Smooth muscle cell (in vitro differentiated cells): ENCODE results near the gene KRT84. TPM values are rescaled to one million over a fixed set of nuclear protein-coding genes. Genes with fewer than 3 reads are reported as not detected.

Experiments
- DNase-seq: peaks from one replicate; lab custom pipeline; 2025; ENCODE audit not compliant: unreplicated experiment; lab: John Stamatoyannopoulos, UW
- H2AFZ ChIP-seq: fragments of 200-600 bp; sonication (generic); 2 replicates; pipeline ENCODE4 v1.6.0; 2016; ENCODE audit warnings: antibody characterized with exemption, low read depth, mild to moderate bottlenecking
- H3F3A ChIP-seq: fragments of 200-600 bp; sonication (generic); 2 replicates; pipeline ENCODE4 v1.6.0; 2017; ENCODE audit warnings: antibody characterized with exemption, low read depth
- H3K27ac ChIP-seq: fragments of 200-600 bp; sonication (generic); 2 replicates; pipeline ENCODE4 v1.5.1; 2016; ENCODE audit warnings: low read depth, mild to moderate bottlenecking
- H3K27me3 ChIP-seq: fragments of 200-600 bp; sonication (generic); 2 replicates; pipeline ENCODE4 v1.6.1; 2016; ENCODE audit warnings: low read depth, mild to moderate bottlenecking
- H3K36me3 ChIP-seq: fragments of 200-600 bp; sonication (generic); 2 replicates; pipeline ENCODE4 v1.5.1; 2016; ENCODE audit warnings: low read depth
- H3K4me1 ChIP-seq: fragments of 200-600 bp; sonication (generic); 2 replicates; pipeline ENCODE4 v1.5.1; 2016; ENCODE audit warnings: low read depth
- H3K4me2 ChIP-seq: fragments of 200-600 bp; sonication (generic); 2 replicates; pipeline ENCODE4 v1.6.0; 2016; ENCODE audit warnings: mild to moderate bottlenecking
- H3K4me3 ChIP-seq: fragments of 200-600 bp; sonication (generic); 2 replicates; pipeline ENCODE4 v1.5.1; 2016; ENCODE audit warnings: mild to moderate bottlenecking
- H3K79me2 ChIP-seq: fragments of 200-600 bp; sonication (generic); 2 replicates; pipeline ENCODE4 v1.6.0; 2016; ENCODE audit warnings: low read depth, mild to moderate bottlenecking
- H3K9ac ChIP-seq: fragments of 200-600 bp; sonication (generic); 2 replicates; pipeline ENCODE4 v1.6.0; 2016; ENCODE audit warnings: low read depth
- H3K9me3 ChIP-seq: fragments of 200-600 bp; sonication (generic); replicated peaks from 2 replicates; pipeline ENCODE4 v1.5.1; 2016; ENCODE audit warnings: low read depth
- H4K20me1 ChIP-seq: fragments of 200-600 bp; sonication (generic); 2 replicates; pipeline ENCODE4 v1.6.0; 2016; ENCODE audit warnings: low read depth
- CTCF ChIP-seq: fragments of 200-600 bp; sonication (generic); IDR thresholded peaks from 2 replicates; pipeline ENCODE4 v1.5.1; 2017; ENCODE audit warnings: borderline replicate concordance, mild to moderate bottlenecking, antibody characterized with exemption; ENCODE audit not compliant: insufficient read depth, poor library complexity, severe bottlenecking
- WGBS: methylation state at CpG from one replicate; pipeline ENCODE4 v1.1.7; 2016; ENCODE audit warnings: low lambda C conversion rate; 5-methylcytosine and 5-hydroxymethylcytosine counted together
- polyA plus RNA-seq: library from polyadenylated mRNA; unstranded; fragments of >200 nt; fragmentation: Nextera tagmentation; extraction: Ambion mirVana; gene quantifications from 2 replicates; pipeline ENCODE4 v1.2.1, GENCODE V29; 2016
- total RNA-seq: library from RNA; depleted of rRNA; stranded (reverse); fragments of >200 nt; gene quantifications from 2 replicates; pipeline ENCODE4 v1.2.3, GENCODE V29; 2014

KRT84 gene
- total and polyA plus RNA-seq, 2 experiments from 2014 or later, result 0.09 to 5.6 TPM

GRCh38 chr12:52379536-52379935 lies 5.9 kb downstream of the KRT84 start:
- no peaks in the 10 kb centered on the region for H3K27me3 ChIP-seq
- H4K20me1 ChIP-seq, result no peaks in the 10 kb centered on the region
- no peaks in the 10 kb centered on the region for H3K9me3 ChIP-seq
- DNase-seq, result no peak
- 81% methylated on average over 6 of the region's 6 CpGs for WGBS
- no peak overlapping the region for H3K4me3 ChIP-seq
- no peak overlapping the region for H3K9ac ChIP-seq
- H3F3A ChIP-seq, result no peaks in the 10 kb centered on the region
- no peaks in the 10 kb centered on the region for H3K36me3 ChIP-seq
- no peak overlapping the region for H3K27ac ChIP-seq
- no peak overlapping the region for H3K4me2 ChIP-seq
- no peak for TF ChIP-seq CTCF
- H3K79me2 ChIP-seq, result no peaks in the 10 kb centered on the region
- H2AFZ ChIP-seq, result no peak overlapping the region
- H3K4me1 ChIP-seq, result no peaks in the 10 kb centered on the region

- WGBS, result 86% methylated on average over 11 of the region's 19 CpGs
Observed at GRCh38 chr12:52378091-52378490, 7.4 kb downstream of the KRT84 start.

GRCh38 chr12:52377266-52377665 lies 8.2 kb downstream of the KRT84 start:
- Histone ChIP-seq H3K4me1 (no peaks in the 10 kb centered on the region), H3K9me3 (peaks cover 4% of the 10 kb centered on the region), H3K27ac (no peak overlapping the region), H4K20me1 (no peaks in the 10 kb centered on the region), H3K79me2 (no peaks in the 10 kb centered on the region), H3K4me2 (no peak overlapping the region), H3K36me3 (no peaks in the 10 kb centered on the region), H3K9ac (no peak overlapping the region), H3K4me3 (no peak overlapping the region), H2AFZ (no peak overlapping the region), H3K27me3 (no peaks in the 10 kb centered on the region), H3F3A (no peaks in the 10 kb centered on the region)
- WGBS, result 88% methylated on average over 8 of the region's 8 CpGs
- no peak for DNase-seq
- TF ChIP-seq CTCF, result no peak

More at GRCh38 chr12:52378091-52378490, 7.4 kb downstream of the KRT84 start:
- H3K4me3 ChIP-seq, result no peak overlapping the region
- no peak for TF ChIP-seq CTCF
- DNase-seq, result no peak
- H3K4me2 ChIP-seq, result no peak overlapping the region
- H3K9me3 ChIP-seq, result peaks cover 4% of the 10 kb centered on the region
- no peaks in the 10 kb centered on the region for H3F3A ChIP-seq
- no peaks in the 10 kb centered on the region for H4K20me1 ChIP-seq
- H3K27me3 ChIP-seq, result no peaks in the 10 kb centered on the region
- no peaks in the 10 kb centered on the region for H3K79me2 ChIP-seq
- H3K4me1 ChIP-seq, result no peaks in the 10 kb centered on the region
- no peak overlapping the region for H2AFZ ChIP-seq
- no peak overlapping the region for H3K9ac ChIP-seq
- no peak overlapping the region for H3K27ac ChIP-seq
- no peaks in the 10 kb centered on the region for H3K36me3 ChIP-seq
